Astrocyte (in vitro differentiated cells and primary cell): ENCODE results near the gene EDARADD. TPM values are rescaled to one million over a fixed set of nuclear protein-coding genes. Genes with fewer than 3 reads are reported as not detected.

Source experiments
- DNase-seq: peaks from one replicate; pipeline ENCODE4 v3.0.0-alpha.2; 2010; ENCODE audit warnings: low read depth
- FAIRE-seq: peaks from 2 replicates; lab custom pipeline; 2011; peaks lifted over from hg19 to GRCh38; lab: Jason Lieb, UNC
- H2AFZ ChIP-seq: 2 replicates; pipeline ENCODE4 v1.6.0; 2012; ENCODE audit warnings: low read depth, low read length, inconsistent platforms
- H3K27ac ChIP-seq: 2 replicates; pipeline ENCODE4 v1.5.1; 2011; ENCODE audit warnings: low read depth, low read length, inconsistent platforms
- H3K27me3 ChIP-seq: 2 replicates; pipeline ENCODE4 v1.6.0; 2011; ENCODE audit warnings: low read length, inconsistent platforms; ENCODE audit not compliant: insufficient read depth
- H3K36me3 ChIP-seq: 2 replicates; pipeline ENCODE4 v1.5.1; 2011; ENCODE audit warnings: low read length, inconsistent platforms; ENCODE audit not compliant: insufficient read depth
- H3K4me1 ChIP-seq: 2 replicates; pipeline ENCODE4 v1.5.1; 2011; ENCODE audit warnings: low read length, inconsistent platforms; ENCODE audit not compliant: insufficient read depth
- H3K4me2 ChIP-seq: 2 replicates; pipeline ENCODE4 v1.6.0; 2012; ENCODE audit warnings: low read length, inconsistent platforms
- H3K4me3 ChIP-seq: 2 replicates; pipeline ENCODE4 v1.5.1; 2011; ENCODE audit warnings: low read depth, mild to moderate bottlenecking, low read length, inconsistent platforms; ENCODE audit not compliant: insufficient read depth
- H3K79me2 ChIP-seq: 2 replicates; pipeline ENCODE4 v1.6.0; 2012; ENCODE audit warnings: mild to moderate bottlenecking, low read length, inconsistent platforms; ENCODE audit not compliant: insufficient read depth
- H3K9ac ChIP-seq: 2 replicates; pipeline ENCODE4 v1.6.0; 2012; ENCODE audit warnings: mild to moderate bottlenecking, low read length, inconsistent platforms
- H3K9me3 ChIP-seq: 2 replicates; pipeline ENCODE4 v1.5.1; 2012; ENCODE audit warnings: low read depth, mild to moderate bottlenecking, low read length, inconsistent platforms; ENCODE audit not compliant: insufficient read depth
- H4K20me1 ChIP-seq: 2 replicates; pipeline ENCODE4 v1.6.0; 2012; ENCODE audit warnings: low read length, inconsistent platforms; ENCODE audit not compliant: insufficient read depth
- H3K27ac Mint-ChIP-seq: one replicate; pipeline ENCODE4 v1.8.0; 2021; ENCODE audit warnings: mild to moderate bottlenecking, mixed read lengths; ENCODE audit not compliant: unreplicated experiment
- H3K27me3 Mint-ChIP-seq: one replicate; pipeline ENCODE4 v1.8.0; 2021; ENCODE audit warnings: low read depth, mixed read lengths; ENCODE audit not compliant: unreplicated experiment
- H3K36me3 Mint-ChIP-seq: one replicate; pipeline ENCODE4 v1.8.0; 2021; ENCODE audit warnings: low read depth, mixed read lengths; ENCODE audit not compliant: unreplicated experiment
- H3K4me1 Mint-ChIP-seq: one replicate; pipeline ENCODE4 v1.8.0; 2021; ENCODE audit warnings: low read depth, mixed read lengths; ENCODE audit not compliant: unreplicated experiment
- H3K4me3 Mint-ChIP-seq: one replicate; pipeline ENCODE4 v1.8.0; 2021; ENCODE audit warnings: mild to moderate bottlenecking, moderate library complexity, mixed read lengths; ENCODE audit not compliant: unreplicated experiment
- H3K9me3 Mint-ChIP-seq: one replicate; pipeline ENCODE4 v1.8.0; 2021; ENCODE audit warnings: mild to moderate bottlenecking, mixed read lengths; ENCODE audit not compliant: unreplicated experiment
- EZH2 ChIP-seq: IDR thresholded peaks from 2 replicates; pipeline ENCODE4 v1.6.1; 2012; ENCODE audit warnings: mild to moderate bottlenecking, low read length, inconsistent platforms; ENCODE audit not compliant: insufficient read depth
- total RNA-seq: library from RNA; stranded (reverse); gene quantifications from 2 replicates; pipeline ENCODE4 v1.2.1, GENCODE V29; 2021
- TF ChIP-seq, protein P1 (sequence below): IDR thresholded peaks from 2 replicates; pipeline ENCODE4 v1.5.1; 2011; ENCODE audit warnings: low read depth, mild to moderate bottlenecking, inconsistent platforms, low read length, moderate library complexity; ENCODE audit not compliant: insufficient read depth

Gene EDARADD
- total RNA-seq, 1 donor from 2014 or later, result 0.98 TPM

DNA sequence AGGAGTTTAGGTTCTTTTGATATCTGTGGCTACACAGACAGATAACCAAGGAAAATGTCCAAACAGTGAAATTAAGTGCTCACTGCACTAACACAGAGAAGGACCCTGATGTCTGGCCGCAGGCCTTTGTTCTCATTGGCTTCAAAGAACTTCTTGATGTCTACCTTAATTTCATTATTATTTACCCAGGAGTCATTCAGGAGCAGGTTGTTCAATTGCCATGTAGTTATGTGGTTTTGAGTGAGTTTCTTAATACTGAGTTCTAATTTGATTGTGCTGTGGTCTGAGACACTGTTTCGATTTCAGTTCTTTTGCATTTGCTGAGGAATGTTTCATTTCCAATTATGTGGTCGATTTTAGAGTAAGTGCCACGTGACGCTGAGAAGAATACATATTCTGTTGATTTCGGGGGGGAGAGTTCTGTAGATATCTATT, 114.5 kb downstream of the EDARADD start:
- no peaks in the 10 kb centered on the region for H3K79me2 ChIP-seq
- Mint-ChIP-seq H3K27me3 (no peaks in the 10 kb centered on the region), H3K9me3 (no peaks in the 10 kb centered on the region), H3K27ac (no peak overlapping the region), H3K4me1 (peaks cover 6% of the 10 kb centered on the region), H3K4me3 (no peak overlapping the region), H3K36me3 (no peaks in the 10 kb centered on the region)
- no peaks in the 10 kb centered on the region for H4K20me1 ChIP-seq
- no peak overlapping the region for H3K9ac ChIP-seq
- FAIRE-seq (no peak), DNase-seq (no peak)
- H3K27ac ChIP-seq, result no peak overlapping the region
- peaks cover 7% of the 10 kb centered on the region for H3K4me1 ChIP-seq
- no peak overlapping the region for H2AFZ ChIP-seq
- H3K4me3 ChIP-seq, result no peak overlapping the region
- no peaks in the 10 kb centered on the region for H3K9me3 ChIP-seq
- TF ChIP-seq EZH2, result no peak
- TF ChIP-seq, protein P1, sequence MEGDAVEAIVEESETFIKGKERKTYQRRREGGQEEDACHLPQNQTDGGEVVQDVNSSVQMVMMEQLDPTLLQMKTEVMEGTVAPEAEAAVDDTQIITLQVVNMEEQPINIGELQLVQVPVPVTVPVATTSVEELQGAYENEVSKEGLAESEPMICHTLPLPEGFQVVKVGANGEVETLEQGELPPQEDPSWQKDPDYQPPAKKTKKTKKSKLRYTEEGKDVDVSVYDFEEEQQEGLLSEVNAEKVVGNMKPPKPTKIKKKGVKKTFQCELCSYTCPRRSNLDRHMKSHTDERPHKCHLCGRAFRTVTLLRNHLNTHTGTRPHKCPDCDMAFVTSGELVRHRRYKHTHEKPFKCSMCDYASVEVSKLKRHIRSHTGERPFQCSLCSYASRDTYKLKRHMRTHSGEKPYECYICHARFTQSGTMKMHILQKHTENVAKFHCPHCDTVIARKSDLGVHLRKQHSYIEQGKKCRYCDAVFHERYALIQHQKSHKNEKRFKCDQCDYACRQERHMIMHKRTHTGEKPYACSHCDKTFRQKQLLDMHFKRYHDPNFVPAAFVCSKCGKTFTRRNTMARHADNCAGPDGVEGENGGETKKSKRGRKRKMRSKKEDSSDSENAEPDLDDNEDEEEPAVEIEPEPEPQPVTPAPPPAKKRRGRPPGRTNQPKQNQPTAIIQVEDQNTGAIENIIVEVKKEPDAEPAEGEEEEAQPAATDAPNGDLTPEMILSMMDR, result no peak
- no peak overlapping the region for H3K4me2 ChIP-seq
- H3K27me3 ChIP-seq, result peaks cover 3% of the 10 kb centered on the region
- no peaks in the 10 kb centered on the region for H3K36me3 ChIP-seq

DNA sequence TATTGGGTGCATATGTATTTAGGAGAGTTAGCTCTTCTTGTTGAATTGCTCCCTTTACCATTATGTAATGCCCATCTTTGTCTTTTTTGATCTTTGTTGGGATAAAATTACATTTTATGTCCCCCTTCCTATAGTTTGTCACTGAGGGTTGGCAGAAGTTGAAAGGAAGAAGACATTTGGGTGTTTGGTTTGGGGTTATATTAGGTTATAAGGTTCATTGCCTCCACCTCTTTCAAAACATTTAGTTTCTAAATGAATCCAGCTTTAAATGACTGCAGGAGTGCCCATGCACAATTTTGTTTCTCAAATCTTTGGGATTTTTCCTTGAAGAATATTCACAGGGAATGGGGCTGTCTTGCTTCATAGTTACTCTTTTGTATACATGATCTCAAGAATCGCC, 115.1 kb downstream of the EDARADD start:
- Histone ChIP-seq H3K4me2 (no peak overlapping the region), H3K4me3 (no peak overlapping the region), H4K20me1 (no peaks in the 10 kb centered on the region), H3K36me3 (no peaks in the 10 kb centered on the region), H3K27ac (no peak overlapping the region), H3K79me2 (no peaks in the 10 kb centered on the region), H3K9me3 (no peaks in the 10 kb centered on the region), H3K4me1 (peaks cover 7% of the 10 kb centered on the region), H2AFZ (no peak overlapping the region), H3K9ac (no peak overlapping the region), H3K27me3 (peaks cover 3% of the 10 kb centered on the region)
- no peaks in the 10 kb centered on the region for H3K36me3 Mint-ChIP-seq
- no peaks in the 10 kb centered on the region for H3K27me3 Mint-ChIP-seq
- no peaks in the 10 kb centered on the region for H3K9me3 Mint-ChIP-seq
- no peak overlapping the region for H3K4me3 Mint-ChIP-seq
- FAIRE-seq (no peak), DNase-seq (no peak)
- TF ChIP-seq EZH2, result no peak
- TF ChIP-seq, protein P1, result no peak
- peaks cover 6% of the 10 kb centered on the region for H3K4me1 Mint-ChIP-seq
- no peak overlapping the region for H3K27ac Mint-ChIP-seq

DNA sequence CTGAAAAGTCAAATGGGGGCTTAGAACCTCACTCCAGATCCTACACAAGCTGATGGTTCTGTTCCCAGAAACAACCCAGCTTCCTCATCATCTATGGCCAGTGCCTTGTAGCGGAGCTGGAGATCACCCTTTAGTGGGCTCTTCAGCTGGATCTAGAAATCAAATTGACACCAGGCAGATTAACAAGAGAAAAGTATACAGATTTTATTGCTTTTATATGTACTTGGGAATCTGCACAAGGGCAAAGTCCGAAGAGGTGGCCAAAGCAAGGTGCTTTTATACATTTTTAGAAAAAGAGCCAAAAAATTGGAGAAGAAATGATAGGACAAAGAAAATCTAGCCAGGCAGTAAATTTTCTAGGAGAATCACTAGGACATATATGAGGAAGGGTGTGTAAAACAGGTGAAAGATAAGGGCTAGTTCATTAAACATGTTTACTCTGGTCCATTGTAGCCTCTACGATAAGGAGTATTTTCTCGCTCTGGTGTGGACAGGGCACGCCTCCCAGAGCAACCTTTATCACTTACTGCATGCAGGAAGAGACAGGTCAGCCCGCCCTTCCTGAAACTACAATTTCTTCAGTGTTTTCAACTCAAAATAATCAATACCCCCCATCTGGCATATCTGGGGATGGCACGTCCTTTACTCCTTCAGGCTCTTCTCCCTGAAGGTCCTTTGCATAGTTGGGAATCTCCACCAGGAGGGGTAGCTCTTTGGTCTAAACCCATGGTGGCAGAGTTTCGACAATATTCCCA, 115.7 kb downstream of the EDARADD start:
- Mint-ChIP-seq H3K27me3 (no peaks in the 10 kb centered on the region), H3K27ac (no peak overlapping the region), H3K9me3 (no peaks in the 10 kb centered on the region), H3K4me3 (no peak overlapping the region), H3K36me3 (no peaks in the 10 kb centered on the region), H3K4me1 (peaks cover 4% of the 10 kb centered on the region)
- Histone ChIP-seq H4K20me1 (no peaks in the 10 kb centered on the region), H3K9me3 (no peaks in the 10 kb centered on the region), H3K4me1 (peaks cover 7% of the 10 kb centered on the region), H3K27ac (no peak overlapping the region), H3K79me2 (no peaks in the 10 kb centered on the region), H3K9ac (no peak overlapping the region), H3K4me2 (no peak overlapping the region), H3K27me3 (peaks cover 3% of the 10 kb centered on the region), H3K4me3 (no peak overlapping the region), H3K36me3 (no peaks in the 10 kb centered on the region), H2AFZ (no peak overlapping the region)
- FAIRE-seq (no peak), DNase-seq (no peak)
- TF ChIP-seq, protein P1, result no peak
- no peak for TF ChIP-seq EZH2
